Fibroblast of skin of back (primary cell): Measurements from ENCODE around the gene NRP2.

Experiments used
- DNase-seq: peaks from one replicate; pipeline ENCODE4 v3.0.0-alpha.2; 2013

The NRP2 gene

DNA sequence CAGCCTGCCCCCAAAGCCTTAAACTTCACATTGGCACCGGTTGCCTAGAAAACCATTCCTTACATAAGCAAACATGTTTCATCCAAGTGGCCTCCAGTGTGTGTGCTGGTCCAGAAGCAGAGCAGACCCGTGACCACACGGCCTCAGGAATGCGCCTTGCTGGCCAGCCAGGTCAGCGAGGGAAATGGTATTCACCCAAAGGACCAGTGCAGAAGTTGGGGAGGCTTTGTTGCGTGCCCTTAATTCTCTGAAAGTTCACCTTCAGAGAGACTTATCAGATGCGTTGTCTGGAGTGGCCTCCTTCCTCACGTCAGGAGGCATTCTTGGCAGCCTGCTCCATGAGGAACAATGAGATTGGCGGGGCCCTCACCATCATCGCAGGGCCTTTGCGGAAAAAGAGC is 25.9 kb downstream of the NRP2 start:
- DNase-seq: peak; percentile 47

DNA sequence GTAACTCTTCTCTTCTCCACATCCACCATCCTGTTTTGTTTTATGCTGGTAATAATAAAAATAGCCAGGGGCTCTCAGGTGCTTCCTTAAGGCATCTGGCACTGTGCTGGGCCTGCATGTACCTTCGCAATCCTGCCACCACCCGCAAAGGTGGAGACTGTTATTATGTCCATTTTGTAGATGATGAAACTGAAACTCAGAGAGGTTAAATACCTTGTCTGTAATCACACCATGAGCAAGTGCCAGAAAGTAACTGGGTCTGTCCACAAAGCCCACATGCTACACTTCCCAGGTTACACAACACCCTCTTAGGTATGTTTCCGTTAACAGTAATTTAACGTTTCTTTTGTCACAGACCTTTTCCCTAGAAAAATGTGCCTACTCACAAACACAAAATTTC is 27.0 kb downstream of the NRP2 start:
- no peak for DNase-seq

DNA sequence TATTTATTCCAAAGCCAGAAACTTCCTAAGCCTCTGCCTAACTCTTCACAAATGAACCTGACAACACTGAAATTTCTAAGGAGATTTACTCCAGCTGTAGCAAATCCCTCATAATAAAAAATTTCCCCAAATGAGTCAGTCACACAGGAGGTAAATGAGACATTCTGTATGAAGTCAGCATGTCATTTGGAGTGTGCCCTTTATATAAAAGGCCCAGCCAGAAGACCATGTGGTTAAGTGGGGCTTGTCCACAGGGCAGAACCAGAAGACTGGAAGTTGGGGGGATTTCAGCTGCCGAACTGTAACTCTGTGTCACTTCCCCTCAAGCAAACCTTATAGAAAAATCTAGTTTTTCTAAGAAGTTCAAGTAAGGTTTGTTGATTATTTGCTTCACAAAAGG is 30.2 kb downstream of the NRP2 start:
- DNase-seq: peak; percentile 76

DNA sequence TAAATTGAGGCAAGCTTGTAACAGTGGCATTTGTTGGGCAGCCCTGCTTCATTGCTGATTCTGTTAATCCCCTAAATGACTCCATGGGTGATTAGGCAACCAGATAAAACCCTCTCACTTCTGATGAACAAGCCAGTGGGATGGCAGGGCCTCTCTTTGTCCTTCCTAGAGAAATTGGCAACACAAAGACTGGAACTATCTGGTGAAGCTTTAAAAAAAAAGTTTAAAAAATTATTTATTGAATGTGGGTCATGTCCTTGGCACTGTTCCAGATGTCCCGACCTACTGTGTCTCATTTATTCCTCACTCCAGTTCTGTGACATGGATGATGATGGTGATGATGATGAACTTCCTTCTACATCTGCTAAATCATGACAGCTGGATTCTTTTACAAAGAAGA is 30.8 kb downstream of the NRP2 start:
- DNase-seq: no peak

DNA sequence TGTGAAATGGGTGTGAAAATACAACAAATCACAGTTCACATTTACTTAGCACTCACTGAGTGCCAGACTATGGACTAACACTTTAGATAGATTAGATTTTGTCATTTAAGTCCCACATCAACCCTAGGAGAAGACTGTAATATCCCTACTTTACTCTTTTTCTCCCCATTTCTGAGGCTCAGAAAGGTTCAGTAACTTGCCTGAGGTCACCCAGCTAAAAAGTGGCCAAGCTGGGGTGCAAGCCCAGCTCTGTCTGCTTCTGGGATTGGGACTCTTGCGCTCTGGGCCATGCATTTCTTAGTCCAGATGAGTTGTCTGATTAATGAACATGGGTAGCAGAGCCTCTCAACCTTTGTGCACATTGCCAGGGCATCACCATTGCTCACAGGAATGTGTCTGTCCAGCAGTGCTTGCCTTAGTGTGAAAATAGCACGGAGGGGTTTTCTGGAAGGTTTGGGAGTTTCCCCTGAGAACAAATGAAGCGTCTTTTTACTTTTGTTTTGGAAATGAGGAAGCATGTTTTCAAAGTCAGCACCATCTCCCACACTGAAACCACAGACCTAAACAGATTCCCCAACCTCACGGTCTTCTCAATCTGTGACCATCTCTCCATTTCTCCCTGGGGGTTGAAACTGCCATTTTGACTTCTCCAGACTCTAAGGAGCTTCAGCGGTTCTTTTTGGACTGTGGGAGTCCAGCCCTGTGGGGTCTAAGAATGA is 31.9 kb downstream of the NRP2 start:
- DNase-seq: peak; percentile 49

DNA sequence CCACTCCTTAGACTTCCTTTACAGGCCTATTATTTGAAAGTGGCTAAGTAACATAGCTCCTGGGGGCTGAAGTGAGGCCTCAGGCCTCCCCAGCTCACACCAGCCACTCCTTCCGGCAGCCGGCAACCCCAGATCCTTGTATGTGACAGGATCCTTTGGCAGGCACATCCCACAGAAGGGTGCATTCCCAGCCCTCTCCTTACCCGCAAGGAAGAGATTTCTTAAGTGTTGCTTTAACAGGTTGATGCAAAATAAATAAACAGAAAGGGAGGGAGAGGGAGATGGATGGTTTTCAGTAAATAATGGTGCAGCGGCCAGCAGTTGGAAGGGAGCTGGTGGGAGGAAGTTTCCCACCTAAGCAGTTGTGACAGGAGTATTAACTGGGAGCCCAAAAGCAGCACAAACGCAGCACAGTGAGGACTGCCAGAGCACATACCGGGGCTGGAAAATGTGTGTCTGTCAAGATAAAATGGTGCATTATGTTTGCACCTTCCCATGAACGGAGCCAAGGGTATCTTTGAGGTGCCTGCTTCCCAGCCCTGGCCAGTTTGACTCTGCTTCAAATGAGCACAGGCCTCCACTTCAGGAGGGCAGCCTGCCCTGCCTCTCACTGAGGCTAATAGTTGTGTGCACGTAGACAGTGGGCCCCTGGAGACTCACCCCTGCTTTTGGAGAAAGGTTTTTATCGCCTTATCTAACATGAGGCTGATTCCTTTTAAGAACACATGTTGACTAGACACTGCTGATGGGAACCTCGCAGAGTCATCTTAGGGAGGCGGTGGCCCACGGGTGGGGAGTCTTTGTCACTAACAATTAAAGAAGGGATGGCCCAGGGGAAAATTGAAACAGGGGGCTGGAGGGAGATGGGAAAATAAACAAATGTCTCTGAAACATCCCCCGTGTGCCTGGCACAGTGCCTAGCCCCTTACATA is 32.8 kb downstream of the NRP2 start:
- DNase-seq: no peak

DNA sequence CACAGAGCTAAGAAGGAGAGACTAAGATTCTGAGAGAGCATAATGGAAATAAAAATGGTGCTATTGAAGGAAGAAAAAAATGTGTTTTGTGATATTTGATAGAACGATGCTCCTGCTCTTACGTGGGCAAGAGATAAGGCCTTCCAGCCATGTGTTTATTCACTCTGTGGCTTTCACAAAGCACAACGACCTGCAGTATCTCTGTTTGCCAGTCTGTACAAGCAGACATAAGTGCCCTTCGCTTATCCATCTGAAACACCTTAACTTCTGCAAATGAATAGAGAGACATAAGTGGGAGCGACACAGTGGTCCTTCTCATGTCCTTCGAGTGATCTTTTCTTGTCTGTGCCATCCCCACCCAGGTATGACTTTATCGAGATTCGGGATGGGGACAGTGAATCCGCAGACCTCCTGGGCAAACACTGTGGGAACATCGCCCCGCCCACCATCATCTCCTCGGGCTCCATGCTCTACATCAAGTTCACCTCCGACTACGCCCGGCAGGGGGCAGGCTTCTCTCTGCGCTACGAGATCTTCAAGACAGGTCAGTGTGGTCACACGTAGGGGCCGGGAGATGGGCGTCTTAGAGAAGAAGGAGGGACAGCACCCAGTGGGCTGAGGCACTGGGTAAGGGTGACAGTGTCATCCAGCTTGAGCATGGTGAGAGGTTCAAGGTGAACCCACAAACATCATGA is 33.7 kb downstream of the NRP2 start:
- DNase-seq: no peak

DNA sequence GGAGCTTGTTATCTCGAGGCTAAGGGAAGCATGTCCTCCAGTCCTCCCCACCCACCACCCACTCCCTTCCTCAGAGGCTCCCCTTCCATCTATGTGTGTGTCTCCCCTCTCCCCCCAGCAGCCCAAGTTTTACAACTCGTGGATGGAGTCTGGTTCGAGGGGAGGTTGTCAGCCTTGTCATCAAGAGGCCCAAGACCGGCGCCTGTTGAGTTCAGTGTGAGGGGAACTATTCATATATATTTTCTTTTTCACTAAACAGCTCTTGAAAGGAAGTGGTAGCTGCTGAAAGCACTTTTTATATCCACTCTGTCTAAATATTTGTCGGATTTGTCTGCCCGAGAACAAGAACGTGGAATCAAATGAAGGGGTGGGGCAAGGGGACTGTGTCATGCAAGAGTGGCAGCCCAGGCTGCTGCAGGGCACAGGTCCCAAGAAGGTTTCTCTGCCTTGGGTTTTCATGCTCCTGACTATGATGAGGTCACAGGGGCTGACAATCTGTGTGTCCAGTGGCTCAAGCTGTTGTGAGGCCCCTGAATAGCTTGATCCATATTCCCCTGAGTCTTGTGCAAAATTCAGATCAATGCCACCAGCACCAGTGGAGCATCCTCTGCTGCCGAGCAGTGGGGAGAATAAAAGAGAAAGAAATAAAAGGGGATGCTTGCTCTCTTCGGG is 35.0 kb downstream of the NRP2 start:
- DNase-seq: no peak

DNA sequence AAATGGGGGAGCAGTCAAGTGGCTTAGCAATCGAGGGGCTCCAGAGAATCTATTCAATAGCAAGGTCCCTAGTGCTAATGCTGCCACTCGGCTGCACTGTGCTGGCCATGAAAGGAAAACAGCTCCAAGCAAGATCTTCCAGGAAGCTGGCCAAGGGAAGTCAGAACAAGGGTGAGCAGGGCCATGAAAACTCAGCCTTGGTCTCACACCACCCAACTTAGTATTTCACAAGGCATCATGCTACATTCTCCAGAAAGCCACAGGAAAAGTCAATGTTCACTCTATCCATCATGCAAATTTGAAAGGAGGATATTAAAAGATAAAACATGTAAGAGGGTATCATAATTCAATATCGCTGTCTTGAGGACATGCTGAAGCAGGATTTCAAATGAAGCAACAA is 35.7 kb downstream of the NRP2 start:
- DNase-seq: no peak

DNA sequence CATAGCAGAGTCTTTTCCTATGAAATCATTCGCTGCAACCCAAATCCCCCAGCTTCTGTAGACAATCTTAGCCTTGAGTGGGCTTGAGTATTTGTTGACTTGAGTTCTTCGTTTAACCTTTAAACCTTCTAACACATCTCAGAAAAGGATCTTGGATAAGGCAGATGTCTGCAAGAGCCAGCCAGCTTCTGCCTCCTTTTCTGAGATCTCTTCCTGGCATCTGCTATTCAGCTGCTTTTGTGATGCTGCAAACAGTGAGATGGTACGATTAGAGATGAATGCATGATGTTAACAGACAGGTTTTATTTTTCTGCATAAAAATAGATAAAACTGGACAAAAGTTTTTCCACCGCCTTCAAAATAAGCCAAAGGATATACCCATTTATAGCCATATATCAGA is 37.5 kb downstream of the NRP2 start:
- DNase-seq: no peak

DNA sequence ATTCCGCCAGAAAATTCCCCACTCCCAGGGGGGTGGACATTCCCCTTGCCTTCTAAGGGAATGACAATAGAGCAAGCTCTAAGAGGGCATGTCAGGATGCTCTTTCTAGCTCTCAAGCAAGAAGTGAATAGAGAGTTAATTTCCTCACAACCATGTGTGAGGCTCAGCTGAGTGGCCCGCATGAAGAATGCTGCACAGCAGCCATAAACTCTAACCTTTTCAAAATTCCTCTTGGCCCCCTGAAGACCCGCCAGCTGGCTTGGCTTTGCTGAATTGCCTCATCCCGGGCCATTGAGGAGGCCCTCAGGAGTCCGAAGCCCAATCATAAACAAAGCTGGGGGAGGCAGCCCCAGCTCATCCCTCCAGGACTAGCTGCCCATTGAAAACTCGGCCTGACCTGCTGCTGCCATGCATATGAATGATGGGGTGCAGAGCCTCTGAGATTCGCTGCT is 38.2 kb downstream of the NRP2 start:
- no peak for DNase-seq

DNA sequence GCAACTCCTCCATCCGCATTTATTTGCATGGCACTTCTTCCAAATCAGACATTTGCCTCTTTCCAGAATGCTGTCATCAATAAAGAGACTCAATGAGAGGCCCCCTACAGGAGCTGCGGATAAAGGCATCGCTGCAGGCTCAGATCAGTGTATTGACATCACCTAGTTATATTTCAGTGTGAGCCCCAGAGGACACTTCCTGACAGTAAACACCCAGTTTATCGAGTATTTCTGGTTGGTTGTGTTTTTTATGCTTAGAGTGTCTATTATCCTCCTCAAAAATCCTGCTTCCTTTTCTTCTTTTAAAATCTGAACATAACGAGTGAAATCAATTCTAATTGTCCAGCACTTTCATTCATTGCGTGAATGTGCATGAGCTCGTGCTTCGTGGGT is 38.8 kb downstream of the NRP2 start:
- no peak for DNase-seq

DNA sequence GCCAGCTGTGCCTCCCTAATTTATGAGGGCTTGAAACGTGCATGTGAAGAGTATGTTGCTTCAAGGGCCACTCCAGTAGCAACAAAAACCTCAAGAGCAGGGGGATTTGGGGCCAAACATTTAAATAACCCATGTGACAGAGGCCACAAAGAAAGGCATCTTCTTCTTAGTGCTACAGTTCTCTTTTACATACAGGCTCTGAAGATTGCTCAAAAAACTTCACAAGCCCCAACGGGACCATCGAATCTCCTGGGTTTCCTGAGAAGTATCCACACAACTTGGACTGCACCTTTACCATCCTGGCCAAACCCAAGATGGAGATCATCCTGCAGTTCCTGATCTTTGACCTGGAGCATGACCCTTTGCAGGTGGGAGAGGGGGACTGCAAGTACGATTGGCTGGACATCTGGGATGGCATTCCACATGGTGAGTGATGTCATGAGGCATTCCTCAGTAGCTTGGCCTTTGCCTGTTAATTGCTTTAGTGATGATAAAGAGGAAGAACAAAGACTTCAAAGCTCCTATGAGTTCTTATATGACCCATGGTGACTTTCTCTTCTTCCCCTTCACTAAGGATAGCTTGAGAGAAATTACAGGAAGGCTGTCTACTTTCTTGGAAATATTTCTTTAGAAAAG is 40.1 kb downstream of the NRP2 start:
- DNase-seq: no peak

DNA sequence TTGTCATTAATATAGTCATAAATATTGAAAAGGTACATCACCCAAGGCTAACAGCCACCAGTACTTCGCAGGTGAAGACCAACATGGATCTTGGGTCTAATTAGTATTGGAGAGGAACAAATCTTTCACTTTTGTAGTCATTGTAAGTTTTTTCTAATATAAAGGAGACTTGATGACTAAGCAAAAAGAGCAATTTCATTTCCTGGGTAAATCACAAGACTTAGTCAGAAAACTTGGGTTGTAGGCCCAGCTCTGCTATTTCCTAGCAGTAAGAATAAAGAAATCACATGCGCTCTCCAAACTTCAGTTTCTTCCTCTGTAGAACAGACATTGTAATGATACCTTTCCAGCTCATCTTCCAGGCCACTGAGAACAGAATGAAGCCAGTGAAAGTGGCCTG is 40.9 kb downstream of the NRP2 start:
- DNase-seq: no peak

DNA sequence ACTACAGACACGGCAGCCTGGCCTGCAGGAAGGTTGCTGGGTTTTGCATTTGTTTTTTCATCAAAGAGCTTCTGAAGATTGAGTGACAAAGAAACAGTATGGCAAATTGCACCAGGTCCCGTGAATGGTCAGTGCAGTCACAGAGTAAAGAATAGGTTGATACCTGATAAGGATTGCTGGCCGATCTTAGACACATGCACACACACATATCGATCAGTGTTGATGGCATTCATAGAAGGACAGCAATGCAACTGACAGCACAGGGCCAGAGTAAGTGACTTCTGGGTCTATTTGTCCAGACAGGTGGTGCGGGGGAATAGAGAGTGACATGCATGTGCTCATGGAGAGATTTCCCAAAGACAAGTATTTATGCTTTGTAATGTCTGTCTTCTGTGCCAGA is 42.8 kb downstream of the NRP2 start:
- DNase-seq: no peak

DNA sequence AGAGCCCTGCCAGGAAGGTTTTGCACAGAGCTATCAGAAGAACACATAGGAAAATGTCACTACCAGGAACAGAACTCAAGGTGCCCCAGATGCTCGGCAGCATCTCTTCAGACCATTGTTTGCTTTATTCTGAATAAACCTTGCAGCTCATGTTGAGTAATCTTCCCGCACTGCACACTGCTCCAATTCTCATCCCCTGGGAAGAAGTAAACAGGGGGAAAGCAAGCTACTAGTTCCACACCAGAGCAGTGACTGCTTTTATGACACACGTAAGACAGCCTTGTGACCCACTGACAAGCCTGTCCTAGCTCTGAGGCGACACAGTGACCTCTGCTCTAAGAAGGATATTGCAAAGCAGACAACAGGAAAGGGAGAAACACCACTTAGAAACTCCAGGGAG is 44.2 kb downstream of the NRP2 start:
- no peak for DNase-seq

DNA sequence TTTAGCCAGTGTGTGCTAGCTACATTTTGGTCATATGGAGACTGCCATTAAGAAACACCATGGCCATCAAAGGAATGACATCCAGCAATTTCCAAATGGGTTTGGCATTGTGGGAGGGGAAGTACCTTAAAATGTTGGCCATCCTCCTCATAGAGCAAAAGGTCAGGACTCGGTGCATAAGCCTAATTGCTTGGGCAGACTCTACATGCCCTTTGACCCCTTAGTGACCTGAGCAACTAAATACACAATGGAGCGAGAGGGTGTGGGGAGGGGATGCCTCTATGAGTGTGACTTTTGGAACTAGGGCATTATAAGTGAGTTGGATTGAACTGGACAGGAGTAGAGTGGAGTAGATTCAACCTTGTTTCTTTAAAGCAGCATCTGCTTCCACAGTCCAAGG is 44.9 kb downstream of the NRP2 start:
- DNase-seq: no peak

DNA sequence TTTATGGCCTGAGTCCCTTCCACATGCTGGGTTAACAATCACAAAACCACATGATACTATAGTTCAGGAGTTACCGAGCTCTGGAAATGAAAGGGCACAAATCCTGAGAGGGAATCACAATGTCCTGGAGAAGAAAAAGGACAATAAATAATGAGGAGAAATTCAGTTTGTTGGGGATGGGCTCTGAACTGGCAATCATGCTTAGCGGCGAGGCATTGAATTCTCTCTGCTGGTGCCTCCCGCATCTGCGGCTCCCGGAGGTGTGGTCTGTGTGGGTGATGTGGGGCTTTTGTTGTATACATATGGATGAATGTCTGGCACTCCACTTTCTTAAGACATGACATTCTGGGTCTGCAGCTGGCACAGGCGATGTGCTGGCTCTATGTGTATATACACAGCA is 46.1 kb downstream of the NRP2 start:
- no peak for DNase-seq

DNA sequence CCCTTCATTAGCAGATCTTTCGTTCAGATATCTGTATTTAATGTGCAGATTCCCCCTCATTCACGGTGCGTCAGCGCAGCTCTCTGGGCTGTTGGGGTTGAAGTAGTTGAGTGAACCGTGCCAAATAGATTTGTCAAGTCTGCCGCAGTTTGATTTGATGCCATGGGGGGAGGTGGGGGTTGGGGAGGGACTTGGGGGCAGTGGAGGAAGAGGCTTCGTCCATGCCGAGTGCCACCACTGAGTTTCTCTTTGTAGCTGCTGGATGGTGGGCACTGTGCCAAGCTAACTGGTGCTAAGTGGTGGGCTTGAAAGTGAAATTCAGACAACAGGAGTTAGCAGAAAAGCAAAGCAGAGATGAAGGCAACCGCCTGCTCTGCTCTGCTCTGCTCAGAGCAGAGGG is 47.9 kb downstream of the NRP2 start:
- DNase-seq: no peak

DNA sequence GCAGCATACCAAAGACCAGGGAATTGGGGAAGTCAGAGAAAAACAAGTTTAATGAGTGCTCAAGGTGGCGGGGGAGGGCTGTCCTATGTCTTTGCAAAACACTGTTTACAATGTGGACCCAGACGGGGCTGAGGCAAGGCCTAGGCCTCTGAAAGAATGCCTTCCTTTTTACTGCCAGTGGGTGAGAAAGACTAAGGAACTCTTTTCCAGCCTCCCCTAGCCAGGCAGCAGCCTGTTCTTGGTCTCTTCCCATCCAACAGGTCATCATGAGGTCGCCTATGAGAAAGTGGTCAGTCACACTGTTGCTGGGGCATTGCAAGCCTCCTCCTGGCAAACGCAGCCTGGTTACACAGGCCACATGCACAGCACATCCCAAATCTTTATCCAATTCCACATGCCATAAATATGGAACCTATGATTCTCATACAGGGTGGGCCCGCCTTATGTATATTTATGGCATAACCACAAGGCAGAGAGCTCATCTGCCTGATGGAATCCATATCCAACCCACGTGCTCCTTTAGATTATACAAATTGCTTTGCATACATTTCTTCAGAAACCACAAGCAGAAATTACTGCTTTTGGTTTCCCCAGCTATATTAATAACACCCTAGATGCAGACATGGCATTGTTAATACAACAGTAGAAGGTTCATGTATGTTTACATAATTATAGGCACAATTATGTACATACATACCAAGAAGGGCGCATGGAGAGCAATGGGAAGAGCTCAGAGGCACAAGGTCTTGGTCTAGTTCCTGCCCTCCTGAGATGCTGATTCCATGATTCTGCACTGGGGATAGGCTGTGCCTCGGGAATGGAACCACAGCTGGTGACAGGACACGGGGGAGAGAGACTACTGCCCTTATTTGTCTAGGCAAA is 48.6 kb downstream of the NRP2 start:
- peak; percentile 82 for DNase-seq

DNA sequence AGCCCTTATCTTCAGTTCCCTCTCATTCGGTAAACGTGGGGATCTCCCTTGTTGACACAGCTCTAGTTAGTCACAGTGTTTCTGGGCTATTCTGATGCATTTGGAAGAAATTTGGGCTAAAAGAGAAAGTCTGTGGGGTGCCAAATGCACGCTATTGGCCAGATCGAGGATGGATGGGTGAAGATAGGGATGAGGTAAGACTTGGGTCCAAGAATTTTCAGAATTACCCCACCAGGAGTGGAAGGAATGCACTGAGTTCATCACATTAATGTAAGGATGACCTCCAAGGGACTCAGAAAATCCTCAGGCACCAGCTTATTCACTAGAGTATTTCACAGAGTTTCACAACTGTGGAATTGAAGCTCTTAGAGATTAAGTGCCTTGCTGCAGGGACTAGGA is 49.3 kb downstream of the NRP2 start:
- DNase-seq: peak; percentile 100
